H1 (cell line): ENCODE data around the gene WDR7. TPM values are rescaled to one million over a fixed set of nuclear protein-coding genes. Genes with fewer than 3 reads are reported as not detected.

Experiments
- CTCF ChIA-PET: fragments of 300-600 bp; sonication (Branson Sonifier 250); formaldehyde crosslinking; loops from one replicate; lab custom pipeline; 2021; ENCODE audit not compliant: partially characterized antibody; lab: Charles Lee
- POLR2A ChIA-PET: fragments of 300-600 bp; sonication (Branson Sonifier 250); formaldehyde crosslinking; loops from one replicate; lab custom pipeline; 2021; ENCODE audit warnings: inconsistent platforms; ENCODE audit not compliant: partially characterized antibody; lab: Charles Lee
- DNase-seq, 2 experiments: peaks; one replicate each; pipeline versions ENCODE4 v3.0.0 to v3.0.0-alpha.2; 2010 to 2022; ENCODE audit warnings: low spot score in 2 of 2, low read depth in 1 of 2, mixed read lengths in 1 of 2
- FAIRE-seq: peaks from 2 replicates; lab custom pipeline; 2011; peaks lifted over from hg19 to GRCh38; lab: Jason Lieb, UNC
- H2AFZ ChIP-seq: 2 replicates; pipeline ENCODE4 v1.8.1; 2012; ENCODE audit warnings: low read length, inconsistent platforms
- H2AK5ac ChIP-seq: 2 replicates; pipeline ENCODE4 v1.6.1; 2013; ENCODE audit warnings: low read depth, low read length
- H2BK120ac ChIP-seq: replicated peaks from 2 replicates; pipeline ENCODE3; 2013; ENCODE audit warnings: low read depth, low read length, inconsistent platforms
- H2BK12ac ChIP-seq: 2 replicates; pipeline ENCODE4 v1.6.1; 2013; ENCODE audit warnings: low read depth, low read length
- H2BK15ac ChIP-seq: 2 replicates; pipeline ENCODE4 v1.6.1; 2013; ENCODE audit warnings: low read length
- H2BK20ac ChIP-seq: 2 replicates; pipeline ENCODE4 v1.6.1; 2013; ENCODE audit warnings: low read length
- H2BK5ac ChIP-seq: 2 replicates; pipeline ENCODE4 v1.6.1; 2013; ENCODE audit warnings: low read depth, low read length
- H3K14ac ChIP-seq: 2 replicates; pipeline ENCODE4 v1.6.1; 2013; ENCODE audit warnings: inconsistent platforms; ENCODE audit not compliant: insufficient read length
- H3K18ac ChIP-seq: 2 replicates; pipeline ENCODE4 v1.6.1; 2013; ENCODE audit warnings: low read length; ENCODE audit errors: extremely low read depth
- H3K23ac ChIP-seq: 2 replicates; pipeline ENCODE4 v1.6.1; 2013; ENCODE audit warnings: inconsistent platforms; ENCODE audit not compliant: insufficient read length
- H3K23me2 ChIP-seq: 2 replicates; pipeline ENCODE4 v1.6.1; 2013; ENCODE audit warnings: low read depth, low read length
- H3K27ac ChIP-seq: 2 replicates; pipeline ENCODE4 v1.6.1; 2011; ENCODE audit warnings: low read depth, low read length, inconsistent platforms
- H3K27me3 ChIP-seq, 4 experiments: replicated peaks in 1 of 4; 1 replicate in 1 of 4; 2 replicates in 3 of 4; pipeline versions ENCODE4 v1.6.1 to v1.8.1; 2011 to 2013; ENCODE audit warnings: low read length in 3 of 4, mild to moderate bottlenecking in 3 of 4, inconsistent platforms in 2 of 4, mixed read lengths in 2 of 4, moderate library complexity in 1 of 4; ENCODE audit not compliant: control insufficient read depth in 3 of 4, insufficient read depth in 3 of 4; ENCODE audit errors: extremely low read depth in 1 of 4
- H3K36me3 ChIP-seq, 4 experiments: 2 replicates each; pipeline versions ENCODE4 v1.6.1 to v1.8.1; 2011 to 2013; ENCODE audit warnings: mild to moderate bottlenecking in 4 of 4, low read length in 3 of 4, moderate library complexity in 2 of 4, control low read depth in 1 of 4, inconsistent platforms in 1 of 4; ENCODE audit not compliant: insufficient read depth in 4 of 4, control insufficient read depth in 2 of 4
- H3K4ac ChIP-seq: replicated peaks from 2 replicates; pipeline ENCODE3; 2013; ENCODE audit warnings: low read length, low read depth, mixed read lengths, inconsistent platforms; ENCODE audit not compliant: insufficient read length
- H3K4me1 ChIP-seq, 4 experiments: replicated peaks in 1 of 4; 1 replicate in 1 of 4; 2 replicates in 3 of 4; pipeline versions ENCODE4 v1.6.1 to v1.8.1; 2011 to 2013; ENCODE audit warnings: low read length in 3 of 4, inconsistent platforms in 2 of 4, mixed read lengths in 1 of 4; ENCODE audit not compliant: insufficient read depth in 4 of 4, control insufficient read depth in 3 of 4
- H3K4me2 ChIP-seq, 2 experiments: 2 replicates each; pipeline versions ENCODE4 v1.6.1 to v1.8.1; 2011 to 2013; ENCODE audit warnings: low read depth in 2 of 2, low read length in 2 of 2, control low read depth in 1 of 2, inconsistent platforms in 1 of 2, mild to moderate bottlenecking in 1 of 2; ENCODE audit not compliant: insufficient read depth in 1 of 2
- H3K4me3 ChIP-seq, 4 experiments: fragments of 200-600, 300-600 bp in 1 of 4; sonication (generic), shearing (Covaris generic), sonication (Bioruptor Twin) in 1 of 4; 2 replicates each; pipeline versions ENCODE4 v1.5.1 to v1.8.1; 2011 to 2016; ENCODE audit warnings: low read length in 4 of 4, low read depth in 3 of 4, control low read depth in 2 of 4, inconsistent platforms in 2 of 4, mild to moderate bottlenecking in 2 of 4, mixed read lengths in 1 of 4, moderate library complexity in 1 of 4; ENCODE audit not compliant: insufficient read depth in 2 of 4; ENCODE audit errors: extremely low read depth in 1 of 4
- H3K56ac ChIP-seq: replicated peaks from 2 replicates; pipeline ENCODE3; 2013; ENCODE audit warnings: low read depth, mild to moderate bottlenecking, mixed read lengths, low read length, inconsistent platforms; ENCODE audit not compliant: insufficient read length
- H3K79me1 ChIP-seq: 2 replicates; pipeline ENCODE4 v1.6.1; 2013; ENCODE audit warnings: low read depth, low read length, control low read depth
- H3K79me2 ChIP-seq, 2 experiments: 2 replicates each; pipeline versions ENCODE4 v1.6.1 to v1.8.1; 2012 to 2013; ENCODE audit warnings: low read length in 2 of 2, mild to moderate bottlenecking in 2 of 2, inconsistent platforms in 1 of 2; ENCODE audit not compliant: insufficient read depth in 2 of 2, control insufficient read depth in 1 of 2
- H3K9ac ChIP-seq, 4 experiments: replicated peaks in 1 of 4; 1 replicate in 1 of 4; 2 replicates in 3 of 4; pipeline versions ENCODE4 v1.6.1 to v1.8.1; 2011 to 2013; ENCODE audit warnings: low read depth in 3 of 4, low read length in 3 of 4, control low read depth in 2 of 4, mild to moderate bottlenecking in 2 of 4, moderate library complexity in 2 of 4, inconsistent platforms in 1 of 4; ENCODE audit errors: extremely low read depth in 1 of 4
- H3K9me3 ChIP-seq, 2 experiments: 2 replicates each; pipeline versions ENCODE4 v1.6.1 to v1.8.1; 2012 to 2013; ENCODE audit warnings: mild to moderate bottlenecking in 2 of 2, moderate library complexity in 2 of 2, control low read depth in 1 of 2, inconsistent platforms in 1 of 2, low read depth in 1 of 2, low read length in 1 of 2, mixed read lengths in 1 of 2; ENCODE audit not compliant: insufficient read depth in 2 of 2
- H4K20me1 ChIP-seq, 2 experiments: replicated peaks in 1 of 2; 2 replicates each; pipeline versions ENCODE3 to v1.8.1; 2011 to 2013; ENCODE audit warnings: inconsistent platforms in 2 of 2, low read length in 2 of 2, mild to moderate bottlenecking in 1 of 2; ENCODE audit not compliant: insufficient read depth in 2 of 2, control insufficient read depth in 1 of 2
- H4K5ac ChIP-seq: 2 replicates; pipeline ENCODE4 v1.6.1; 2013; ENCODE audit warnings: low read length, low read depth, mixed read lengths, inconsistent platforms; ENCODE audit not compliant: insufficient read length
- H4K8ac ChIP-seq: 2 replicates; pipeline ENCODE4 v1.8.0; 2013; ENCODE audit warnings: mild to moderate bottlenecking, moderate library complexity, low read length, inconsistent platforms; ENCODE audit not compliant: insufficient read depth; ENCODE audit errors: extremely low read depth
- H4K91ac ChIP-seq: replicated peaks from 2 replicates; pipeline ENCODE3; 2013; ENCODE audit warnings: low read length, mixed read lengths, inconsistent platforms; ENCODE audit not compliant: insufficient read length
- BRCA1 ChIP-seq: IDR thresholded peaks from 2 replicates; pipeline ENCODE4 v1.6.1; 2012; ENCODE audit warnings: low read depth, low read length, improper control_type of control experiment
- CHD2 ChIP-seq: IDR thresholded peaks from 2 replicates; pipeline ENCODE4 v1.6.1; 2012; ENCODE audit warnings: low read length, improper control_type of control experiment
- FOSL1 ChIP-seq: IDR thresholded peaks from 2 replicates; pipeline ENCODE4 v1.6.1; 2011; ENCODE audit warnings: mild to moderate bottlenecking, low read depth, low read length, moderate library complexity; ENCODE audit not compliant: insufficient read depth
- JUN ChIP-seq: IDR thresholded peaks from 2 replicates; pipeline ENCODE4 v1.6.1; 2011; ENCODE audit warnings: low read depth, mild to moderate bottlenecking, improper control_type of control experiment, low read length
- KDM4A ChIP-seq: IDR thresholded peaks from one replicate; pipeline ENCODE4 v1.7.1; 2012; ENCODE audit warnings: low read depth, mild to moderate bottlenecking, moderate library complexity, low read length, inconsistent platforms; ENCODE audit not compliant: severe bottlenecking
- MAFK ChIP-seq: IDR thresholded peaks from 2 replicates; pipeline ENCODE4 v1.6.1; 2012; ENCODE audit warnings: low read depth, mild to moderate bottlenecking, improper control_type of control experiment, low read length
- NRF1 ChIP-seq: IDR thresholded peaks from 2 replicates; pipeline ENCODE4 v1.6.1; 2011; ENCODE audit warnings: mild to moderate bottlenecking, low read depth, low read length, improper control_type of control experiment
- SIN3A ChIP-seq, 2 experiments: IDR thresholded peaks in 1 of 2; conservative IDR thresholded peaks in 1 of 2; 2 replicates each; pipeline ENCODE4 v1.6.1; 2011 to 2012; ENCODE audit warnings: low read length in 2 of 2, improper control_type of control experiment in 1 of 2, low read depth in 1 of 2, mild to moderate bottlenecking in 1 of 2
- SIX5 ChIP-seq: IDR thresholded peaks from 2 replicates; pipeline ENCODE4 v1.6.1; 2011; ENCODE audit warnings: mild to moderate bottlenecking, low read depth, low read length
- TAF1 ChIP-seq: IDR thresholded peaks from 2 replicates; pipeline ENCODE4 v1.6.1; 2011; ENCODE audit warnings: mild to moderate bottlenecking, low read depth, low read length
- TEAD4 ChIP-seq: IDR thresholded peaks from 2 replicates; pipeline ENCODE4 v1.6.1; 2012; ENCODE audit warnings: low read depth, low read length, inconsistent platforms, mixed read lengths
- USF2 ChIP-seq: IDR thresholded peaks from 2 replicates; pipeline ENCODE4 v1.6.1; 2011; ENCODE audit warnings: low read length, improper control_type of control experiment
- YY1 ChIP-seq: IDR thresholded peaks from 2 replicates; pipeline ENCODE4 v1.6.1; 2011; ENCODE audit warnings: low read depth, mild to moderate bottlenecking, low read length
- WGBS, 2 experiments: shearing (Covaris generic) in 1 of 2; methylation state at CpG; one replicate each; pipeline versions ENCODE4 v1.1.6 to v1.1.7; 2013 to 2015; ENCODE audit warnings: low lambda C conversion rate in 2 of 2, mixed read lengths in 2 of 2, inconsistent platforms in 1 of 2, low coverage in 1 of 2, missing lambda C conversion rate in 1 of 2; ENCODE audit not compliant: insufficient replicate concordance in 2 of 2, insufficient coverage in 1 of 2, insufficient read length in 1 of 2; ENCODE audit errors: extremely low coverage in 1 of 2, missing lambda C conversion rate in 1 of 2; 5-methylcytosine and 5-hydroxymethylcytosine counted together
- polyA plus RNA-seq, 7 experiments: library from polyadenylated mRNA; depleted of rRNA in 3 of 7; stranded (reverse) in 5 of 7; unstranded in 2 of 7; fragments of >200 nt in 5 of 7; fragments of 200-250 nt in 2 of 7; gene quantifications; 1 replicate in 5 of 7; 2 replicates in 1 of 7; 4 replicates in 1 of 7; pipeline versions ENCODE4 v1.2.1 to v1.2.3, GENCODE V29; 2011 to 2013; ENCODE audit warnings: missing spikeins in 2 of 7, mixed read lengths in 2 of 7
- total RNA-seq: library from RNA; stranded (reverse); fragmentation: NEBNext Ultra II Directional; extraction: Animal tissue kit (Norgen Biotek cat#: 25700); gene quantifications from 2 replicates; pipeline ENCODE4 v1.2.1, GENCODE V29; 2021

WDR7 gene
- total and polyA plus RNA-seq, 2 of the 8 experiments (the other 6 are each of a cell fraction or from before 2014, with no cell fraction given), result 5.5 to 15.2 TPM

- Histone ChIP-seq H3K4ac (no peak overlapping the region), H2BK120ac (no peak overlapping the region), H3K4me1 (no peaks in the 10 kb centered on the region), H2AFZ (no peak overlapping the region), H2BK5ac (no peak overlapping the region), H3K23me2 (no peaks in the 10 kb centered on the region), H3K18ac (no peak overlapping the region), H3K14ac (no peak overlapping the region), H4K5ac (no peak overlapping the region), H3K79me2 (no peaks in the 10 kb centered on the region), H3K56ac (no peak overlapping the region), H4K8ac (no peak overlapping the region)
- TF ChIP-seq USF2 (no peak), JUN (no peak), YY1 (no peak), SIN3A (conservative IDR thresholded peaks at IDR 0.05 in 1 of 2, IDR thresholded peaks at IDR 0.05 in 1 of 2; ENCODE audit: low read depth in 1 of 2, low read length in 2 of 2) (no peak), MAFK (no peak), SIX5 (no peak), TAF1 (no peak), TEAD4 (no peak), NRF1 (no peak), KDM4A (no peak), BRCA1 (no peak), FOSL1 (no peak), CHD2 (no peak)
- TF ChIP-seq, all 59 proteins: peak for 0
- no peaks in the 10 kb centered on the region for H3K9me3 ChIP-seq
- DNase-seq (no peak), FAIRE-seq (no peak)
- H2AK5ac ChIP-seq, result no peak overlapping the region
- no peak overlapping the region for H2BK20ac ChIP-seq
- no peak overlapping the region for H3K23ac ChIP-seq
- no peak overlapping the region for H3K27ac ChIP-seq
- 95% methylated on average over 1 of the region's 1 CpG; no CpG with 5 or more reads in 1 of the 2 experiments for WGBS, 2 experiments
- no peaks in the 10 kb centered on the region for H3K27me3 ChIP-seq
- H3K9ac ChIP-seq, result no peak overlapping the region
- no peaks in the 10 kb centered on the region for H3K36me3 ChIP-seq
- ChIA-PET CTCF (no interaction called here), POLR2A (no interaction called here)
- no peaks in the 10 kb centered on the region for H3K79me1 ChIP-seq
- no peak overlapping the region for H4K91ac ChIP-seq
- H3K4me3 ChIP-seq, result no peak overlapping the region
- H4K20me1 ChIP-seq, result no peaks in the 10 kb centered on the region
- H3K4me2 ChIP-seq, result no peak overlapping the region
- no peak overlapping the region for H2BK12ac ChIP-seq
- H2BK15ac ChIP-seq, result no peak overlapping the region
Observed at GRCh38 chr18:56825321-56825720, 174.2 kb downstream of the WDR7 start.
